ENCODE measurements around the gene SSX4B. TPM values are rescaled to one million over a fixed set of nuclear protein-coding genes. Genes with fewer than 3 reads are reported as not detected.
"Not testable (repeated sequence)": the region's sequence is repeated elsewhere in the genome, so short reads cannot be mapped to it uniquely, and the experiment has no call there.

The SSX4B gene, protein sequence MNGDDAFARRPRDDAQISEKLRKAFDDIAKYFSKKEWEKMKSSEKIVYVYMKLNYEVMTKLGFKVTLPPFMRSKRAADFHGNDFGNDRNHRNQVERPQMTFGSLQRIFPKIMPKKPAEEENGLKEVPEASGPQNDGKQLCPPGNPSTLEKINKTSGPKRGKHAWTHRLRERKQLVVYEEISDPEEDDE
- polyA plus RNA-seq (2013, experiment 1 of 2): 0.15 TPM
- not detected for polyA plus RNA-seq (2013, experiment 2 of 2)

DNA sequence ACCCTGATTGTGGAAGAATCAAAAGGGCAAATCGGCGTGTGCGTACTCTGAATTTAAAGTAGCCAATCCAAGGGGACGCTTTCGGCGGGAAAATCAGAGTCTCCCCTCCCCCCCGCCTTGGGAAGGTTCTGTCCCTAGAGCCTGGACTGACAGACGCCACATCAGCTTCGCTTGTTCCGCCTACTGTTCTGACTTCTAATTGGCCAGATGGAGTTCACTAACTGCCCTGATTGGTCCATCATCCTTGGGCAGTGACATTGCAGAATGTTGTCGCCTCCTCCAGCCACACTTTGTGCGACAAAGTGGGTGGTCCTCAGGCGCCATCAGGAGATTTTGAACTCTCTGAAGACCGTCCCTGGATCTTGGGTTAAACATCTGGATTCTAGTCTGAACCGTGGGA, at the start of gene SSX4B:
Gene SSX4B, minus strand, starts transcription at position 101 of the 400 bp plus-strand sequence. CDS start 588 bp downstream, outside the sequence.
- H3K4me3 ChIP-seq (ENCODE audit: low read length); H3K9ac ChIP-seq (ENCODE audit: low read depth, low read length); H3K36me3 ChIP-seq (ENCODE audit: insufficient read depth, low read length); H3K27ac ChIP-seq (ENCODE audit: low read depth, low read length); H3K27me3 ChIP-seq (ENCODE audit: insufficient read depth, low read length); H3K4me1 ChIP-seq (ENCODE audit: insufficient read depth, low read length); H3K9me3 ChIP-seq (ENCODE audit: insufficient read depth, low read depth, low read length): not testable (repeated sequence)
- no CpG with 5 or more reads among the region's 15 CpGs for WGBS

DNA sequence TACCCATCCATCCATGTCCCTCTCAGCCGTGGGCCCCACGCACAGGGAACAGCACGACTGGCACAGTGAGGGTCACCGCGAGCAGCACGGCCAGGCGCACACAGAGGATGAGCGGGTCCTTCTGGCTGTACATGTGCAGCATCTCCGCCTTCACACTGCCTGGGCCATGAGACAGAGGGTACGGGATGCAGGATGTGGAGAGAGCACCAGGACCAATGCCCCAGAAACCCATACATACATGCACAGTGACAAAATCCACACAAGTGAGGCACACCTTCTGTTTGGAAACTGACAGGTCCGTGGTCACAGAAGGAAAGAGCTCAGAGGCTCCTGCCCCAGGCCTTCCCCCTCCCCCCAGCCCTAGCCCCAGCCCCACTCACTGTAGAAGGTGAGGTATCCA, 48.8 kb upstream of the SSX4B start:
- H3K27ac ChIP-seq (ENCODE audit: low read depth, low read length): no peak overlapping the region
- H3K9ac ChIP-seq (ENCODE audit: low read depth, low read length): no peak overlapping the region
- no peaks in the 10 kb centered on the region for H3K27me3 ChIP-seq (ENCODE audit: insufficient read depth, low read length)
- H3K4me1 ChIP-seq (ENCODE audit: insufficient read depth, low read length): no peaks in the 10 kb centered on the region
- WGBS: 95% methylated on average over 11 of the region's 11 CpGs
- H3K4me3 ChIP-seq (ENCODE audit: low read length): no peak overlapping the region
- no peaks in the 10 kb centered on the region for H3K9me3 ChIP-seq (ENCODE audit: insufficient read depth, low read depth, low read length)
- peaks cover 30% of the 10 kb centered on the region for H3K36me3 ChIP-seq (ENCODE audit: insufficient read depth, low read length)

DNA sequence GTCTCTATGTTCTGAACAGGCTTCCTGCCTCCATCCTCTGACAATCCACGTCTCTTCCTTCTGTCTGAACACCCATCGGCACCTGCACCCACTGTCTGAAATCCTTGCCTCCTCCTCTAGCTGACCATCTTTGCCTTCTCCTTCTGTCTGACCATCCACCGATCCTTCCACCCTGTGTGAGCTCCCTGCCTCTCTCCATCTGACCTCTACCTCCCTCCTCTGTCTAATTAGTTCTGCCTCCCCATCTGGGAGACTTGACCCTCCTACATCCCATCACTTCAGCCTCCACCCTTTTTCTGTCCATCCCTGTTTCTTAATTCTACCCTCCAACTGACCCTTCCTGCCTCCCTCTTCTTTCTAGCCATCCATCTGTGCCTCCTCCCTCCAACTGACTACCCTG, 48.3 kb upstream of the SSX4B start:
- no peak overlapping the region for H3K9ac ChIP-seq (ENCODE audit: low read depth, low read length)
- no peak overlapping the region for H3K4me3 ChIP-seq (ENCODE audit: low read length)
- no peaks in the 10 kb centered on the region for H3K9me3 ChIP-seq (ENCODE audit: insufficient read depth, low read depth, low read length)
- 93% methylated on average over 3 of the region's 3 CpGs for WGBS
- no peaks in the 10 kb centered on the region for H3K4me1 ChIP-seq (ENCODE audit: insufficient read depth, low read length)
- no peaks in the 10 kb centered on the region for H3K27me3 ChIP-seq (ENCODE audit: insufficient read depth, low read length)
- H3K36me3 ChIP-seq (ENCODE audit: insufficient read depth, low read length): peaks cover 24% of the 10 kb centered on the region
- H3K27ac ChIP-seq (ENCODE audit: low read depth, low read length): no peak overlapping the region

DNA sequence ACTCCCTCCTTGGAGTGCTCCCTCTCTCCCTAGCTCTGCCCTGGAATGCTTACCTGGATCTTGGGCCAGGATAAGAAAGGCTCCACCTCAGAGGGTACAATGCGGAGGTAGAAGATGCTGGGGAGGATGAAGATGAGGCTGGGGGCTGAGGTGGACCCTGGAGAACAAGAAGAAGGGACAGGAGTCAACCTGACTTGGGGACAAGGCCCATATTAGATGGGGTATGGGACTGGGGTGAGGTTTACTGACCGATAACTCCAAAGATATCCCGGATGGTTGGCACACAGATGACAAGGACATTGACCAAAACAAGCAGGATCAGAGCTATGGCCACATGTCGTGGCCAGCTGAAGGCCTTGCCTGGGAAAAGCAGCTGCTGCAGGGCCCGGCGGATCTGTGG, 47.7 kb upstream of the SSX4B start:
- Histone ChIP-seq H3K9ac (ENCODE audit: low read depth, low read length) (no peak overlapping the region), H3K9me3 (ENCODE audit: insufficient read depth, low read depth, low read length) (no peaks in the 10 kb centered on the region), H3K27ac (ENCODE audit: low read depth, low read length) (no peak overlapping the region), H3K27me3 (ENCODE audit: insufficient read depth, low read length) (no peaks in the 10 kb centered on the region), H3K4me1 (ENCODE audit: insufficient read depth, low read length) (no peaks in the 10 kb centered on the region), H3K4me3 (ENCODE audit: low read length) (no peak overlapping the region), H3K36me3 (ENCODE audit: insufficient read depth, low read length) (peaks cover 22% of the 10 kb centered on the region)
- WGBS: 95% methylated on average over 6 of the region's 6 CpGs

DNA sequence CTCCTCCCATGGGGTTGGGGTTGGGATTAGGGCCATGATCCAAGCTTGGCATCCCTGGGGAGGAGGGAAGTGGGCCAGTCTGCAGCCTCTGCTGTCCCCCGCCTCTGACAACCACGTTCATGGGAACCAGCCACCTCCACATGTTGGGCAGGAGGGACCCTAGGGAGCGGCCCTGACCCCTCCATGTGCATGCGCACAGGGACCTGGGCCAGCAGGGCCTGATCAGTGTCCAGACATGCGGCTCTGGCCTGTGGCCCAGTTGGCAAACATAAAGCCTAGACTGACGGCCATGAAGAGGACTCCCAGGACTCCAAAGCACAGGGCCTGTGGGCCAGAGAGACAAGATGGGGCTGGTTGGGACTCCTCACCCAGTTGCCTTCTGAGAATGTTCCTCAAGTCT, 47.0 kb upstream of the SSX4B start:
- no peaks in the 10 kb centered on the region for H3K27me3 ChIP-seq (ENCODE audit: insufficient read depth, low read length)
- H3K27ac ChIP-seq (ENCODE audit: low read depth, low read length): no peak overlapping the region
- H3K9ac ChIP-seq (ENCODE audit: low read depth, low read length): no peak overlapping the region
- H3K36me3 ChIP-seq (ENCODE audit: insufficient read depth, low read length): peaks cover 22% of the 10 kb centered on the region
- no peak overlapping the region for H3K4me3 ChIP-seq (ENCODE audit: low read length)
- H3K4me1 ChIP-seq (ENCODE audit: insufficient read depth, low read length): no peaks in the 10 kb centered on the region
- H3K9me3 ChIP-seq (ENCODE audit: insufficient read depth, low read depth, low read length): no peaks in the 10 kb centered on the region
- 92% methylated on average over 6 of the region's 6 CpGs for WGBS

- Histone ChIP-seq H3K9ac (ENCODE audit: low read depth, low read length) (no peak overlapping the region), H3K36me3 (ENCODE audit: insufficient read depth, low read length) (peaks cover 14% of the 10 kb centered on the region), H3K27ac (ENCODE audit: low read depth, low read length) (no peak overlapping the region), H3K4me3 (ENCODE audit: low read length) (no peak overlapping the region), H3K9me3 (ENCODE audit: insufficient read depth, low read depth, low read length) (no peaks in the 10 kb centered on the region), H3K4me1 (ENCODE audit: insufficient read depth, low read length) (no peaks in the 10 kb centered on the region), H3K27me3 (ENCODE audit: insufficient read depth, low read length) (no peaks in the 10 kb centered on the region)
- WGBS: 92% methylated on average over 4 of the region's 6 CpGs
These were observed 45.0 kb upstream of the SSX4B start for GRCh38 chrX:48456628-48457331.

GRCh38 chrX:48451708-48452107, 39.9 kb upstream of the SSX4B start:
- Histone ChIP-seq H3K27ac (ENCODE audit: low read depth, low read length) (no peak overlapping the region), H3K36me3 (ENCODE audit: insufficient read depth, low read length) (no peaks in the 10 kb centered on the region), H3K4me3 (ENCODE audit: low read length) (no peak overlapping the region), H3K9me3 (ENCODE audit: insufficient read depth, low read depth, low read length) (no peaks in the 10 kb centered on the region), H3K4me1 (ENCODE audit: insufficient read depth, low read length) (no peaks in the 10 kb centered on the region), H3K9ac (ENCODE audit: low read depth, low read length) (no peak overlapping the region), H3K27me3 (ENCODE audit: insufficient read depth, low read length) (no peaks in the 10 kb centered on the region)
- 72% methylated on average over 4 of the region's 4 CpGs for WGBS

DNA sequence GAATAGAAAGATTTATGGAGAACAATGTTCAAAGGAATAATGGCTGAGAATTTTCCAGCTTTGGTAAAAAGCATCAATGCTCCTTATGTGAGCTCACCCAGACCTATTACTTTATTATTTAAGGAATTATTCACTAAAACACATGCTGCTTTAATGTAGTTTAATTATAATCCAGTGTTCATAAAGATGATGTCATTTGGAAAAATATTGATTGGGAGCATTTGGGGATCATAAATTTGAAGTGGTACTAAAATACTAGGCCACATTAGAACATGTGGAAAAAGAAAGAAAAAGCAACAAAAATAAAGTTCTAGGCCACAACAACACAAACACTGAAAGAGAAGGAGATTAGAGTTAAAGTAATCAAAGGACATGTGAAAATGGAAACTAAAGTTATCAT, 38.3 kb upstream of the SSX4B start:
- Histone ChIP-seq H3K4me1 (ENCODE audit: insufficient read depth, low read length) (no peaks in the 10 kb centered on the region), H3K36me3 (ENCODE audit: insufficient read depth, low read length) (no peaks in the 10 kb centered on the region), H3K9ac (ENCODE audit: low read depth, low read length) (no peak overlapping the region), H3K27ac (ENCODE audit: low read depth, low read length) (no peak overlapping the region), H3K4me3 (ENCODE audit: low read length) (no peak overlapping the region), H3K27me3 (ENCODE audit: insufficient read depth, low read length) (no peaks in the 10 kb centered on the region), H3K9me3 (ENCODE audit: insufficient read depth, low read depth, low read length) (no peaks in the 10 kb centered on the region)

DNA sequence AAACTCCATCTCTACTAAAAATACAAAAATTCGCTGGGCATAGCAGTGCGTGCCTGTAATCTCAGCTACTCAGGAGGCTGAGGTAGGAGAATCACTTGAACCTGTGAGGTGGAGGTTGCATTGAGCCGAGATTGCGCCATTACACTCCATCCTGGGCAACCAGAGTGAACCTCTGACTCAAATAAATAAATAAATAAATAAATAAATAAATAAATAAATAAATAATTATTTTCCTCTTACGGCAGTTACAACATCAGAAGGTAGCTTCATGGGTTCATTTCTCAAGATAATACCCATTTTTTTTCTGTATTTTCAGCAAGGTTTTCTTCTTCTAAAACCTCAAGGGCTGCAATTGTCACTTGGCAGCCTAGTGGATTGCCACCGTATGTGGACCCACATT, 35.4 kb upstream of the SSX4B start:
- H3K27me3 ChIP-seq (ENCODE audit: insufficient read depth, low read length); H3K9me3 ChIP-seq (ENCODE audit: insufficient read depth, low read depth, low read length); H3K27ac ChIP-seq (ENCODE audit: low read depth, low read length); H3K36me3 ChIP-seq (ENCODE audit: insufficient read depth, low read length); H3K4me1 ChIP-seq (ENCODE audit: insufficient read depth, low read length); H3K4me3 ChIP-seq (ENCODE audit: low read length); H3K9ac ChIP-seq (ENCODE audit: low read depth, low read length): not testable (repeated sequence)
- 95% methylated on average over 2 of the region's 6 CpGs for WGBS

DNA sequence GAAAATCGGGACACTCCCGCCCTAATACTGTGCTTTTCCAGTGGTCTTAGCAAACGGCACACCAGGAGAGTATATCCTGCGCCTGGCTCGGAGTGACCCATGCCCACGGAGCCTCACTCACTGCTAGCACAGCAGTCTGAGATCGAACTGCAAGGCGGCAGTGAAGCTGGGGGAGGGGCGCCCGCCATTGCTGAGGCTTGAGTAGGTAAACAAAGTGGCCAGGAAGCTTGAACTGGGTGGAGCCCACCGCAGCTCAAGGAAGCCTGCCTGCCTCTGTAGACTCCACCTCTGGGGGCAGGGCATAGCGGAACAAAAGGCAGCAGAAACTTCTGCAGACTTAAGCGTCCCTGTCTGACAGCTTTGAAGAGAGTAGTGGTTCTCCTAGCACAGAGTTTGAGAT, 22.0 kb upstream of the SSX4B start:
- not testable (repeated sequence) for H3K27ac ChIP-seq (ENCODE audit: low read depth, low read length); H3K27me3 ChIP-seq (ENCODE audit: insufficient read depth, low read length); H3K9ac ChIP-seq (ENCODE audit: low read depth, low read length); H3K4me3 ChIP-seq (ENCODE audit: low read length); H3K9me3 ChIP-seq (ENCODE audit: insufficient read depth, low read depth, low read length); H3K4me1 ChIP-seq (ENCODE audit: insufficient read depth, low read length); H3K36me3 ChIP-seq (ENCODE audit: insufficient read depth, low read length)
- 57% methylated on average over 13 of the region's 13 CpGs for WGBS

DNA sequence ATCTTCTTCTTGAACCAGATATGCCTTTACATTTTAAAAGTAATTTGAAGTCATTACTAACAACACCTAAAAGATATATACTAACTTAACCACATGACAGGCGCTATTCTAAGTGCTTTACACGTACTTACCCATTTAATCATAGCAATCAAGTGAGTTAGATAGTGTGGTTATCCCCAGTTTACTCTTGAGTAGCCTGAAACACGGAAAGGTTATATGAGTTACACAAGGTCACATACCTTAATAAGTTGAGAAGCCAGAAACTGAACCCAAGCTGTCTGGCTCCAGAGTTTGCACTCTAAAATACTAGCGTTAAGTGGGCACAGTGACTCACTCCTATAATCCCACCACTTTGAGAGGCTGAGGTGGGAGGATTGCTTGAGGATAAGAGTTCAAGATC, 18.4 kb upstream of the SSX4B start:
- H3K4me1 ChIP-seq (ENCODE audit: insufficient read depth, low read length); H3K4me3 ChIP-seq (ENCODE audit: low read length); H3K9ac ChIP-seq (ENCODE audit: low read depth, low read length); H3K36me3 ChIP-seq (ENCODE audit: insufficient read depth, low read length); H3K27me3 ChIP-seq (ENCODE audit: insufficient read depth, low read length); H3K27ac ChIP-seq (ENCODE audit: low read depth, low read length); H3K9me3 ChIP-seq (ENCODE audit: insufficient read depth, low read depth, low read length): not testable (repeated sequence)
- 100% methylated on average over 1 of the region's 4 CpGs for WGBS

GRCh38 chrX:48429606-48430005, 17.8 kb upstream of the SSX4B start:
- WGBS: 80% methylated on average over 3 of the region's 5 CpGs
- not testable (repeated sequence) for H3K9ac ChIP-seq (ENCODE audit: low read depth, low read length); H3K27me3 ChIP-seq (ENCODE audit: insufficient read depth, low read length); H3K4me1 ChIP-seq (ENCODE audit: insufficient read depth, low read length); H3K27ac ChIP-seq (ENCODE audit: low read depth, low read length); H3K4me3 ChIP-seq (ENCODE audit: low read length); H3K36me3 ChIP-seq (ENCODE audit: insufficient read depth, low read length); H3K9me3 ChIP-seq (ENCODE audit: insufficient read depth, low read depth, low read length)

Measured in HUES64 (cell line).